BJ (cell line): ENCODE results near the gene AGK. TPM values are rescaled to one million over a fixed set of nuclear protein-coding genes. Genes with fewer than 3 reads are reported as not detected.

ENCODE experiments used
- CTCF ChIA-PET: fragments of 350-600 bp; formaldehyde crosslinking; extraction: SDS; loops from one replicate; lab custom pipeline; 2021; ENCODE audit warnings: antibody characterized with exemption, inconsistent platforms; lab: Yijun Ruan, JAX
- POLR2A ChIA-PET: fragments of 300-600 bp; sonication (Branson Sonifier 250); formaldehyde crosslinking; extraction: SDS; loops from one replicate; lab custom pipeline; 2021; ENCODE audit warnings: antibody characterized with exemption; lab: Charles Lee
- DNase-seq: peaks from one replicate; pipeline ENCODE4 v3.0.0-alpha.2; 2011; ENCODE audit warnings: low read depth
- H3K27me3 ChIP-seq: 2 replicates; pipeline ENCODE4 v1.6.0; 2011; ENCODE audit warnings: low read length; ENCODE audit not compliant: control insufficient read depth, insufficient read depth
- H3K36me3 ChIP-seq: 2 replicates; pipeline ENCODE4 v1.5.1; 2011; ENCODE audit warnings: low read length; ENCODE audit not compliant: control insufficient read depth, insufficient read depth
- H3K4me3 ChIP-seq: 2 replicates; pipeline ENCODE4 v1.5.1; 2011; ENCODE audit warnings: low read depth, mild to moderate bottlenecking, control low read depth, low read length
- CTCF ChIP-seq: IDR thresholded peaks from 2 replicates; pipeline ENCODE4 v1.5.1; 2011; ENCODE audit warnings: low read depth, mild to moderate bottlenecking, control low read depth, inconsistent platforms, low read length, moderate library complexity; ENCODE audit not compliant: insufficient read depth
- polyA plus RNA-seq: library from polyadenylated mRNA; depleted of rRNA; stranded (reverse); fragments of >200 nt; gene quantifications from 2 replicates; pipeline ENCODE4 v1.2.3, GENCODE V29; 2011

Gene AGK
- polyA plus RNA-seq, 1 experiment: 30.3 TPM

- Histone ChIP-seq H3K36me3 (no peaks in the 10 kb centered on the region; the same call in 1 of the 2 replicates), H3K27me3 (no peaks in the 10 kb centered on the region), H3K4me3 (no peak overlapping the region)
- no peak for TF ChIP-seq CTCF
- CTCF ChIA-PET: interaction anchor here (1.2 kb wide), 1 partner anchor 9 kb away, joined by 4 read pairs; no protein-coding TSS in a partner anchor
- DNase-seq: no peak
- POLR2A ChIA-PET: no interaction called here
Observed at GRCh38 chr7:141609576-141609975, 58.4 kb downstream of the AGK start.

GRCh38 chr7:141610671-141611070, 59.5 kb downstream of the AGK start:
- H3K4me3 ChIP-seq: no peak overlapping the region
- ChIA-PET POLR2A (no interaction called here), CTCF (interaction anchor here (1.2 to 1.3 kb wide), 2 partner anchors 9 kb away, joined by 3 to 4 read pairs; no protein-coding TSS in a partner anchor)
- no peak for DNase-seq
- no peaks in the 10 kb centered on the region for H3K27me3 ChIP-seq
- no peak for TF ChIP-seq CTCF
- no peaks in the 10 kb centered on the region; the same call in 1 of the 2 replicates for H3K36me3 ChIP-seq

- Histone ChIP-seq H3K27me3 (no peaks in the 10 kb centered on the region), H3K4me3 (no peak overlapping the region), H3K36me3 (no peaks in the 10 kb centered on the region; the same call in 1 of the 2 replicates)
- DNase-seq: no peak
- TF ChIP-seq CTCF: no peak
- CTCF ChIA-PET: no interaction called here
- POLR2A ChIA-PET: no interaction called here
Observed at GRCh38 chr7:141612861-141613260, 61.7 kb downstream of the AGK start.

- CTCF ChIA-PET: interaction anchor here (0.8 to 1.0 kb wide), 5 partner anchors 9 to 84 kb away, joined by 3 to 4 read pairs (median 3); no protein-coding TSS in a partner anchor
- TF ChIP-seq CTCF: no peak
Observed at GRCh38 chr7:141617280-141617679, 66.1 kb downstream of the AGK start.

GRCh38 chr7:141619745-141620144, 68.5 kb downstream of the AGK start:
- H3K4me3 ChIP-seq: no peak overlapping the region
- ChIA-PET CTCF (interaction anchor here (0.8 to 1.3 kb wide), 3 partner anchors 9 to 35 kb away, joined by 3 to 4 read pairs (median 3); no protein-coding TSS in a partner anchor), POLR2A (no interaction called here)
- DNase-seq: no peak
- no peaks in the 10 kb centered on the region for H3K27me3 ChIP-seq
- no peak for TF ChIP-seq CTCF
- peaks cover 3% of the 10 kb centered on the region for H3K36me3 ChIP-seq

More at GRCh38 chr7:141617280-141617679, 66.1 kb downstream of the AGK start:
- Histone ChIP-seq H3K4me3 (no peak overlapping the region), H3K27me3 (no peaks in the 10 kb centered on the region), H3K36me3 (no peaks in the 10 kb centered on the region; the same call in 1 of the 2 replicates)
- POLR2A ChIA-PET: no interaction called here
- DNase-seq: peak; percentile 18
